H9 (cell line): ENCODE data around the gene MINDY2. TPM values are rescaled to one million over a fixed set of nuclear protein-coding genes. Genes with fewer than 3 reads are reported as not detected.

Experiments
- DNase-seq: peaks from one replicate; pipeline ENCODE4 v3.0.0-alpha.2; 2017
- H2AFZ ChIP-seq: one replicate; pipeline ENCODE4 v1.6.1; 2013; ENCODE audit warnings: mild to moderate bottlenecking, low read length, control low read depth, moderate library complexity
- H2AK5ac ChIP-seq: 2 replicates; pipeline ENCODE4 v1.6.1; 2013; ENCODE audit warnings: low read length, control low read depth, mixed read lengths; ENCODE audit not compliant: insufficient read length
- H2BK120ac ChIP-seq: one replicate; pipeline ENCODE4 v1.6.1; 2013; ENCODE audit warnings: low read depth, mild to moderate bottlenecking, low read length, control low read depth, inconsistent platforms; ENCODE audit not compliant: poor library complexity, severe bottlenecking
- H2BK12ac ChIP-seq: 2 replicates; pipeline ENCODE4 v1.6.1; 2013; ENCODE audit warnings: low read length, control low read depth, mixed read lengths, low read depth; ENCODE audit not compliant: insufficient read length
- H2BK15ac ChIP-seq: 2 replicates; pipeline ENCODE4 v1.6.1; 2013; ENCODE audit warnings: low read depth, low read length, control low read depth
- H2BK20ac ChIP-seq: one replicate; pipeline ENCODE4 v1.6.1; 2013; ENCODE audit warnings: low read depth, mild to moderate bottlenecking, low read length, control low read depth, inconsistent platforms; ENCODE audit not compliant: poor library complexity, severe bottlenecking
- H2BK5ac ChIP-seq: 2 replicates; pipeline ENCODE4 v1.6.1; 2013; ENCODE audit warnings: low read length, control low read depth, mixed read lengths; ENCODE audit not compliant: insufficient read length
- H3K14ac ChIP-seq: 2 replicates; pipeline ENCODE4 v1.6.1; 2013; ENCODE audit warnings: low read length, control low read depth; ENCODE audit not compliant: insufficient read depth
- H3K18ac ChIP-seq: 2 replicates; pipeline ENCODE4 v1.6.1; 2013; ENCODE audit warnings: low read depth, mild to moderate bottlenecking, mixed read lengths, low read length, control low read depth; ENCODE audit not compliant: insufficient read length
- H3K23ac ChIP-seq: 2 replicates; pipeline ENCODE4 v1.6.1; 2013; ENCODE audit warnings: low read length, control low read depth, mixed read lengths, low read depth; ENCODE audit not compliant: insufficient read length
- H3K23me2 ChIP-seq: 2 replicates; pipeline ENCODE4 v1.6.1; 2013; ENCODE audit warnings: low read depth, mild to moderate bottlenecking, mixed read lengths, low read length, control low read depth; ENCODE audit not compliant: insufficient read length, poor library complexity, severe bottlenecking
- H3K27ac ChIP-seq: 2 replicates; pipeline ENCODE4 v1.5.1; 2013; ENCODE audit warnings: low read length, control low read depth, mixed read lengths, low read depth; ENCODE audit not compliant: insufficient read length
- H3K27me3 ChIP-seq: 2 replicates; pipeline ENCODE4 v1.6.1; 2013; ENCODE audit warnings: low read length, control low read depth, inconsistent platforms; ENCODE audit not compliant: insufficient read depth
- H3K4ac ChIP-seq: 2 replicates; pipeline ENCODE4 v1.6.1; 2013; ENCODE audit warnings: low read depth, mild to moderate bottlenecking, control low read depth, inconsistent platforms, low read length, moderate library complexity
- H3K4me1 ChIP-seq: 2 replicates; pipeline ENCODE4 v1.6.1; 2013; ENCODE audit warnings: low read length, control low read depth, inconsistent platforms; ENCODE audit not compliant: insufficient read depth
- H3K4me2 ChIP-seq: 2 replicates; pipeline ENCODE4 v1.6.1; 2013; ENCODE audit warnings: low read length, control low read depth, mixed read lengths; ENCODE audit not compliant: insufficient read length, insufficient read depth
- H3K56ac ChIP-seq: 2 replicates; pipeline ENCODE4 v1.6.1; 2013; ENCODE audit warnings: low read depth, mild to moderate bottlenecking, mixed read lengths, low read length, control low read depth; ENCODE audit not compliant: insufficient read length
- H3K79me1 ChIP-seq: 2 replicates; pipeline ENCODE4 v1.6.1; 2013; ENCODE audit warnings: low read depth, mild to moderate bottlenecking, moderate library complexity, low read length, control low read depth, inconsistent platforms; ENCODE audit not compliant: insufficient read depth, poor library complexity, severe bottlenecking
- H3K79me2 ChIP-seq: 2 replicates; pipeline ENCODE4 v1.6.1; 2013; ENCODE audit warnings: low read length, control low read depth, inconsistent platforms; ENCODE audit not compliant: insufficient read depth
- H3K9ac ChIP-seq: 2 replicates; pipeline ENCODE4 v1.6.1; 2013; ENCODE audit warnings: low read length, control low read depth, mixed read lengths; ENCODE audit not compliant: insufficient read length; ENCODE audit errors: extremely low read depth
- H3K9me3 ChIP-seq: one replicate; pipeline ENCODE4 v1.6.1; 2013; ENCODE audit warnings: low read depth, low read length, inconsistent platforms; ENCODE audit not compliant: control insufficient read depth
- H3T11ph ChIP-seq: one replicate; pipeline ENCODE4 v1.6.1; 2013; ENCODE audit warnings: mild to moderate bottlenecking, low read length, control low read depth, inconsistent platforms
- H4K20me1 ChIP-seq: one replicate; pipeline ENCODE4 v1.6.1; 2013; ENCODE audit not compliant: control insufficient read depth, insufficient read length, insufficient read depth
- H4K5ac ChIP-seq: 2 replicates; pipeline ENCODE4 v1.6.1; 2013; ENCODE audit warnings: low read depth, mild to moderate bottlenecking, mixed read lengths, low read length, control low read depth; ENCODE audit not compliant: insufficient read length
- H4K8ac ChIP-seq: replicated peaks from 2 replicates; pipeline ENCODE4 v1.6.1; 2013; ENCODE audit warnings: low read length, control low read depth, mixed read lengths, low read depth; ENCODE audit not compliant: insufficient read length
- H4K91ac ChIP-seq: 2 replicates; pipeline ENCODE4 v1.6.1; 2013; ENCODE audit warnings: low read depth, mild to moderate bottlenecking, moderate library complexity, mixed read lengths, low read length, control low read depth; ENCODE audit not compliant: insufficient read length
- H3K27ac Mint-ChIP-seq, 3 experiments: 2 replicates in 2 of 3; 3 replicates in 1 of 3; pipeline ENCODE4 v1.8.0; 2020 to 2021; ENCODE audit warnings: mixed read lengths in 3 of 3, mild to moderate bottlenecking in 1 of 3, moderate library complexity in 1 of 3
- H3K27me3 Mint-ChIP-seq: 2 replicates; pipeline ENCODE4 v1.8.0; 2021; ENCODE audit warnings: low read depth, mild to moderate bottlenecking, moderate library complexity, mixed read lengths
- H3K36me3 Mint-ChIP-seq, 3 experiments: 2 replicates in 2 of 3; 3 replicates in 1 of 3; pipeline ENCODE4 v1.8.0; 2020 to 2021; ENCODE audit warnings: low read depth in 3 of 3, mixed read lengths in 3 of 3; ENCODE audit not compliant: insufficient read depth in 1 of 3
- H3K4me1 Mint-ChIP-seq, 2 experiments: 2 replicates each; pipeline ENCODE4 v1.8.0; 2020; ENCODE audit warnings: mixed read lengths in 2 of 2
- H3K4me3 Mint-ChIP-seq, 2 experiments: 2 replicates in 1 of 2; 3 replicates in 1 of 2; pipeline ENCODE4 v1.8.0; 2020 to 2021; ENCODE audit warnings: mild to moderate bottlenecking in 2 of 2, mixed read lengths in 2 of 2, moderate library complexity in 1 of 2
- H3K9me3 Mint-ChIP-seq, 2 experiments: 2 replicates in 1 of 2; 3 replicates in 1 of 2; pipeline ENCODE4 v1.8.0; 2020; ENCODE audit warnings: mild to moderate bottlenecking in 2 of 2, mixed read lengths in 2 of 2, moderate library complexity in 1 of 2
- WGBS: extraction: QIAGEN DNeasy Blood & Tissue Kit; methylation state at CpG from one replicate; pipeline ENCODE4 v1.1.7; 2013; ENCODE audit warnings: missing lambda C conversion rate, low lambda C conversion rate, mixed read lengths; ENCODE audit not compliant: insufficient read length; ENCODE audit errors: extremely low coverage; 5-methylcytosine and 5-hydroxymethylcytosine counted together
- total RNA-seq: library from RNA; stranded (reverse); gene quantifications from 2 replicates; pipeline ENCODE4 v1.2.1, GENCODE V29; 2021
- TF ChIP-seq, protein P1 (sequence below): fragments of 200-600 bp; sonication (generic); conservative IDR thresholded peaks from 3 replicates; pipeline ENCODE4 v1.8.0; 2021; ENCODE audit warnings: antibody characterized with exemption, mild to moderate bottlenecking

MINDY2 gene
- total RNA-seq, 1 experiment from 2014 or later, result 32.3 TPM

DNA sequence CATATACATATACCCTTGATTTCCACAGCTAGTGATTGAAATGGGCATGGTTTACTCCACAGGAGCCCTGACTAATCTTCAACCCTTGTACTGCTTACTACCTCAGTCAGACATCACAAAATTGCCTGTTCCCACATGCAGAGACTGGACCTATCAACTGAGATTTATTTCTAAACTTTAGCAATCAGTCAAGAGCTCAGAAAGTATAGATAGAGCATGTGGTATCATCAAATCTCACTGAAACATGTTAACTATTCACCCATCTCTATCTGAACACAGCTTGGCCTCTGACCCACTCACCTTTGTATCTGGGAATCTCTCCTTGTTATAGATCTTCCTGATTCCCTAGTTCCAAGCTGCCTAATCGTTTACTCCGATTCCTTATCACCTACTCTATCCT, 36.2 kb upstream of the MINDY2 start:
- Histone ChIP-seq H2AFZ (no peak overlapping the region), H3K14ac (no peak overlapping the region), H2BK5ac (no peak overlapping the region), H4K91ac (no peak overlapping the region), H3T11ph (no peak overlapping the region), H3K9ac (no peak overlapping the region), H2BK120ac (no peak overlapping the region), H3K79me2 (peaks cover 23% of the 10 kb centered on the region; the same call in 1 of the 2 replicates), H3K27me3 (no peaks in the 10 kb centered on the region), H4K20me1 (no peaks in the 10 kb centered on the region), H4K8ac (no peak overlapping the region), H3K4me1 (no peaks in the 10 kb centered on the region), H2BK20ac (no peak overlapping the region), H3K23ac (no peak overlapping the region), H3K79me1 (peaks cover 6% of the 10 kb centered on the region), H3K18ac (no peak overlapping the region), H3K23me2 (no peaks in the 10 kb centered on the region), H2BK15ac (no peak overlapping the region), H3K4ac (no peak overlapping the region), H2AK5ac (no peak overlapping the region), H3K56ac (no peak overlapping the region), H2BK12ac (no peak overlapping the region), H3K27ac (no peak overlapping the region), H4K5ac (no peak overlapping the region), H3K9me3 (no peaks in the 10 kb centered on the region), H3K4me2 (no peak overlapping the region)
- Mint-ChIP-seq H3K27ac (peak overlapping the region in 1 of 3 experiments; percentile 81; a peak in 2 of 7 replicates), H3K36me3 (peaks cover 0 to 3% (median 3%) of the 10 kb centered on the region in 3 experiments; a peak in 3 of 7 replicates), H3K9me3 (no peaks in the 10 kb centered on the region), H3K4me3 (no peak overlapping the region), H3K4me1 (peaks cover 38 to 47% of the 10 kb centered on the region in 2 experiments), H3K27me3 (no peaks in the 10 kb centered on the region)
- TF ChIP-seq, protein P1, sequence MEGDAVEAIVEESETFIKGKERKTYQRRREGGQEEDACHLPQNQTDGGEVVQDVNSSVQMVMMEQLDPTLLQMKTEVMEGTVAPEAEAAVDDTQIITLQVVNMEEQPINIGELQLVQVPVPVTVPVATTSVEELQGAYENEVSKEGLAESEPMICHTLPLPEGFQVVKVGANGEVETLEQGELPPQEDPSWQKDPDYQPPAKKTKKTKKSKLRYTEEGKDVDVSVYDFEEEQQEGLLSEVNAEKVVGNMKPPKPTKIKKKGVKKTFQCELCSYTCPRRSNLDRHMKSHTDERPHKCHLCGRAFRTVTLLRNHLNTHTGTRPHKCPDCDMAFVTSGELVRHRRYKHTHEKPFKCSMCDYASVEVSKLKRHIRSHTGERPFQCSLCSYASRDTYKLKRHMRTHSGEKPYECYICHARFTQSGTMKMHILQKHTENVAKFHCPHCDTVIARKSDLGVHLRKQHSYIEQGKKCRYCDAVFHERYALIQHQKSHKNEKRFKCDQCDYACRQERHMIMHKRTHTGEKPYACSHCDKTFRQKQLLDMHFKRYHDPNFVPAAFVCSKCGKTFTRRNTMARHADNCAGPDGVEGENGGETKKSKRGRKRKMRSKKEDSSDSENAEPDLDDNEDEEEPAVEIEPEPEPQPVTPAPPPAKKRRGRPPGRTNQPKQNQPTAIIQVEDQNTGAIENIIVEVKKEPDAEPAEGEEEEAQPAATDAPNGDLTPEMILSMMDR, result no peak
- DNase-seq, result no peak
- no CpG with 5 or more reads among the region's 2 CpGs for WGBS
